Caco-2 (cell line): ENCODE data around the gene IER5L. TPM values are rescaled to one million over a fixed set of nuclear protein-coding genes. Genes with fewer than 3 reads are reported as not detected.

Experiments used
- BruUV-seq: library from RNA; stranded (reverse); fragments of 400-500 nt; replicated peaks from 2 replicates; lab custom pipeline; 2021; lab: Mats Ljungman, UMichigan
- CTCF ChIA-PET: fragments of 300-600 bp; sonication (Branson Sonifier 250); formaldehyde crosslinking; loops from one replicate; lab custom pipeline; 2022; ENCODE audit warnings: antibody characterized with exemption; lab: Charles Lee
- POLR2A ChIA-PET: fragments of 300-600 bp; sonication (Branson Sonifier 250); formaldehyde crosslinking; loops from one replicate; lab custom pipeline; 2022; ENCODE audit warnings: antibody characterized with exemption; lab: Charles Lee
- DNase-seq, 2 experiments: peaks; one replicate each; pipeline versions ENCODE4 v3.0.0 to v3.0.0-alpha.2; 2020 to 2022
- H3K27me3 ChIP-seq: replicated peaks from 2 replicates; pipeline ENCODE4 v1.6.0; 2011; ENCODE audit warnings: low read length; ENCODE audit not compliant: control insufficient read depth, insufficient read depth
- H3K36me3 ChIP-seq: 2 replicates; pipeline ENCODE4 v1.5.1; 2011; ENCODE audit warnings: low read length; ENCODE audit not compliant: control insufficient read depth, insufficient read depth
- H3K4me1 ChIP-seq: fragments of 250-450 bp; sonication (Bioruptor Pico); 2 replicates; pipeline ENCODE4 v1.5.1; 2020; ENCODE audit warnings: mild to moderate bottlenecking
- H3K4me3 ChIP-seq: 2 replicates; pipeline ENCODE4 v1.5.1; 2011; ENCODE audit warnings: low read depth, mild to moderate bottlenecking, control low read depth, low read length
- H3K9me3 ChIP-seq: fragments of 250-450 bp; sonication (Bioruptor Pico); 2 replicates; pipeline ENCODE4 v1.5.1; 2020; ENCODE audit warnings: mild to moderate bottlenecking, moderate library complexity
- H3K27ac Mint-ChIP-seq: one replicate; pipeline ENCODE4 v1.8.0; 2022; ENCODE audit warnings: mixed read lengths; ENCODE audit not compliant: unreplicated experiment
- H3K27me3 Mint-ChIP-seq: one replicate; pipeline ENCODE4 v1.8.0; 2022; ENCODE audit warnings: mixed read lengths; ENCODE audit not compliant: insufficient read depth, unreplicated experiment
- H3K36me3 Mint-ChIP-seq: one replicate; pipeline ENCODE4 v1.8.0; 2022; ENCODE audit warnings: mild to moderate bottlenecking, mixed read lengths; ENCODE audit not compliant: insufficient read depth, unreplicated experiment
- H3K4me1 Mint-ChIP-seq: one replicate; pipeline ENCODE4 v1.8.0; 2022; ENCODE audit warnings: low read depth, mixed read lengths; ENCODE audit not compliant: unreplicated experiment
- H3K4me3 Mint-ChIP-seq: one replicate; pipeline ENCODE4 v1.8.0; 2022; ENCODE audit warnings: mild to moderate bottlenecking, moderate library complexity, mixed read lengths; ENCODE audit not compliant: unreplicated experiment
- H3K9me3 Mint-ChIP-seq: one replicate; pipeline ENCODE4 v1.8.0; 2022; ENCODE audit warnings: mixed read lengths; ENCODE audit not compliant: unreplicated experiment
- CTCF ChIP-seq, 2 experiments: fragments of 200-600 bp in 1 of 2; IDR thresholded peaks; 1 replicate in 1 of 2; 2 replicates in 1 of 2; pipeline versions ENCODE4 v1.5.1 to v1.8.0; 2011 to 2022; ENCODE audit warnings: antibody characterized with exemption in 1 of 2, control low read depth in 1 of 2, inconsistent platforms in 1 of 2, low read depth in 1 of 2, low read length in 1 of 2, mild to moderate bottlenecking in 1 of 2, moderate library complexity in 1 of 2; ENCODE audit not compliant: insufficient read depth in 1 of 2, severe bottlenecking in 1 of 2, unreplicated experiment in 1 of 2
- intact Hi-C: fragments of 100-400 bp; cut with micrococcal nuclease; formaldehyde crosslinking; loops from one replicate; pipeline ENCODE4 v1.10.0; 2022; ENCODE audit not compliant: unreplicated experiment
- total RNA-seq: library from RNA; stranded (reverse); gene quantifications from 2 replicates; pipeline ENCODE4 v1.2.3, GENCODE V29; 2022

Gene IER5L
- total RNA-seq, 1 experiment from 2014 or later, result 3.9 TPM

GRCh38 chr9:129185991-129186390 lies 7.9 kb upstream of the IER5L start:
- Histone ChIP-seq H3K9me3 (no peaks in the 10 kb centered on the region; the same call in 1 of the 2 replicates), H3K27me3 (no peaks in the 10 kb centered on the region), H3K4me1 (peaks cover 39% of the 10 kb centered on the region), H3K4me3 (no peak overlapping the region), H3K36me3 (no peaks in the 10 kb centered on the region)
- no TSS peak for BruUV-seq
- TF ChIP-seq CTCF (IDR thresholded peaks at IDR 0.05; ENCODE audit: insufficient read depth in 1 of 2, low read depth in 1 of 2, low read length in 1 of 2, severe bottlenecking in 1 of 2, unreplicated experiment in 1 of 2), result no peak
- H3K36me3 Mint-ChIP-seq, result peaks cover 6% of the 10 kb centered on the region
- H3K4me3 Mint-ChIP-seq, result no peak overlapping the region
- no peak overlapping the region for H3K27ac Mint-ChIP-seq
- intact Hi-C loops, result no loop called here
- CTCF ChIA-PET, result no interaction called here
- POLR2A ChIA-PET, result no interaction called here
- H3K4me1 Mint-ChIP-seq, result peaks cover 26% of the 10 kb centered on the region
- H3K9me3 Mint-ChIP-seq, result no peaks in the 10 kb centered on the region
- no peaks in the 10 kb centered on the region for H3K27me3 Mint-ChIP-seq
- no peak for DNase-seq

GRCh38 chr9:129185402-129185801 lies 7.3 kb upstream of the IER5L start:
- Mint-ChIP-seq H3K9me3 (no peaks in the 10 kb centered on the region), H3K4me3 (no peak overlapping the region), H3K36me3 (peaks cover 6% of the 10 kb centered on the region), H3K27ac (peak overlapping the region; percentile 5), H3K4me1 (peaks cover 29% of the 10 kb centered on the region), H3K27me3 (no peaks in the 10 kb centered on the region)
- intact Hi-C loops, result no loop called here
- Histone ChIP-seq H3K4me3 (no peak overlapping the region), H3K27me3 (no peaks in the 10 kb centered on the region), H3K4me1 (peaks cover 45% of the 10 kb centered on the region), H3K9me3 (no peaks in the 10 kb centered on the region; the same call in 1 of the 2 replicates), H3K36me3 (no peaks in the 10 kb centered on the region)
- BruUV-seq, result no TSS peak
- ChIA-PET CTCF (no interaction called here), POLR2A (no interaction called here)
- TF ChIP-seq CTCF (IDR thresholded peaks at IDR 0.05; ENCODE audit: insufficient read depth in 1 of 2, low read depth in 1 of 2, low read length in 1 of 2, severe bottlenecking in 1 of 2, unreplicated experiment in 1 of 2), result no peak
- no peak for DNase-seq

- intact Hi-C loops, result no loop called here
- Mint-ChIP-seq H3K4me1 (peaks cover 34% of the 10 kb centered on the region), H3K27ac (peak overlapping the region; percentile 81), H3K9me3 (no peaks in the 10 kb centered on the region), H3K27me3 (no peaks in the 10 kb centered on the region), H3K36me3 (peaks cover 6% of the 10 kb centered on the region), H3K4me3 (peak overlapping the region; percentile 36)
- Histone ChIP-seq H3K4me3 (no peak overlapping the region), H3K4me1 (peaks cover 52% of the 10 kb centered on the region), H3K9me3 (no peaks in the 10 kb centered on the region; the same call in 1 of the 2 replicates), H3K36me3 (no peaks in the 10 kb centered on the region), H3K27me3 (no peaks in the 10 kb centered on the region)
- CTCF ChIA-PET, result interaction anchor here (1.1 kb wide), 1 partner anchor 10 kb away, joined by 5 read pairs; no protein-coding TSS in a partner anchor
- no TSS peak for BruUV-seq
- TF ChIP-seq CTCF (IDR thresholded peaks at IDR 0.05; ENCODE audit: insufficient read depth in 1 of 2, low read depth in 1 of 2, low read length in 1 of 2, severe bottlenecking in 1 of 2, unreplicated experiment in 1 of 2), result no peak
- POLR2A ChIA-PET, result no interaction called here
- DNase-seq, result no peak
Measured at GRCh38 chr9:129184596-129185122, 6.6 kb upstream of the IER5L start.
